Lower leg skin (tissue), 3 donors: ENCODE results near the gene PPM1L.

Experiments
- CTCF ChIP-seq, 3 donors: fragments of 450-650 bp; IDR thresholded peaks; one replicate each; pipeline ENCODE4 v1.5.1; 2016; ENCODE audit warnings: antibody characterized with exemption in 3 of 3, mild to moderate bottlenecking in 3 of 3, moderate library complexity in 2 of 3
- POLR2A ChIP-seq, 2 donors: fragments of 450-650 bp; IDR thresholded peaks; one replicate each; pipeline ENCODE4 v1.6.1; 2016 to 2017; ENCODE audit warnings: antibody characterized with exemption in 2 of 2, mild to moderate bottlenecking in 1 of 2, moderate library complexity in 1 of 2

GRCh38 chr3:160963949-160964348 is 207.9 kb downstream of the PPM1L start:
- TF ChIP-seq CTCF (IDR thresholded peaks at IDR 0.05) (no peak), POLR2A (IDR thresholded peaks at IDR 0.05) (no peak)
